ENCODE results near the gene DHRS9. TPM values are rescaled to one million over a fixed set of nuclear protein-coding genes. Genes with fewer than 3 reads are reported as not detected.
A peak's percentile ranks its signal among the peaks of the same experiment; 100 is the strongest.

Gene DHRS9
- total RNA-seq, 3 donors from 2014 or later (not counting 1 experiment from before 2014, with no cell fraction given): 2.4 TPM; not detected in 2

GRCh38 chr2:169071455-169071854 is 2.1 kb downstream of the DHRS9 start:
- Histone ChIP-seq H3K27me3 (ENCODE audit: control insufficient read depth, insufficient read depth, low read length) (no peaks in the 10 kb centered on the region), H3K4me1 (ENCODE audit: control insufficient read depth, insufficient read depth, low read length) (no peaks in the 10 kb centered on the region), H3K4me3 (ENCODE audit: low read length) (no peak overlapping the region), H3K9me3 (ENCODE audit: control insufficient read depth, insufficient read depth, low read length) (no peaks in the 10 kb centered on the region), H3K27ac (ENCODE audit: low read length) (no peak overlapping the region), H3K36me3 (ENCODE audit: control insufficient read depth, insufficient read depth, low read length) (no peaks in the 10 kb centered on the region)
- H3K27ac Mint-ChIP-seq: no peak overlapping the region
- no peak overlapping the region for H3K4me3 Mint-ChIP-seq
- no peaks in the 10 kb centered on the region for H3K36me3 Mint-ChIP-seq
- H3K9me3 Mint-ChIP-seq: no peaks in the 10 kb centered on the region
- peaks cover 5 to 6% of the 10 kb centered on the region in 2 donors for H3K4me1 Mint-ChIP-seq
- DNase-seq: no peak
- intact Hi-C loops (cut with micrococcal nuclease): no loop called here
- ATAC-seq: no peak
- peaks cover 0 to 7% of the 10 kb centered on the region in 2 donors for H3K27me3 Mint-ChIP-seq (ENCODE audit: low read depth in 2 of 2)
- 62% methylated on average over 3 of the region's 5 CpGs for whole genome bisulfite sequencing (ENCODE audit: insufficient coverage)
- no peak for TF ChIP-seq CTCF (IDR thresholded peaks at IDR 0.05)

GRCh38 chr2:169072163-169072925 is 3.0 kb downstream of the DHRS9 start:
- Mint-ChIP-seq H3K4me1 (peaks cover 5 to 6% of the 10 kb centered on the region in 2 donors), H3K4me3 (no peak overlapping the region), H3K36me3 (no peaks in the 10 kb centered on the region), H3K27ac (peak overlapping the region in 1 of 2 donors; percentile 17), H3K9me3 (no peaks in the 10 kb centered on the region), H3K27me3 (ENCODE audit: low read depth in 2 of 2) (peaks cover 0 to 7% of the 10 kb centered on the region in 2 donors)
- 26% methylated on average over 3 of the region's 4 CpGs for WGBS (ENCODE audit: insufficient coverage)
- Histone ChIP-seq H3K9me3 (ENCODE audit: control insufficient read depth, insufficient read depth, low read length) (no peaks in the 10 kb centered on the region), H3K4me3 (ENCODE audit: low read length) (no peak overlapping the region), H3K27me3 (ENCODE audit: control insufficient read depth, insufficient read depth, low read length) (no peaks in the 10 kb centered on the region), H3K4me1 (ENCODE audit: control insufficient read depth, insufficient read depth, low read length) (no peaks in the 10 kb centered on the region), H3K36me3 (ENCODE audit: control insufficient read depth, insufficient read depth, low read length) (no peaks in the 10 kb centered on the region), H3K27ac (ENCODE audit: low read length) (no peak overlapping the region)
- intact Hi-C loops (cut with micrococcal nuclease): no loop called here
- DNase-seq (no peak), ATAC-seq (peak in 1 of 3 donors; percentile 69)
- no peak for TF ChIP-seq CTCF (IDR thresholded peaks at IDR 0.05)

GRCh38 chr2:169073211-169073962 is 4.0 kb downstream of the DHRS9 start:
- no peak for ATAC-seq

More at GRCh38 chr2:169073211-169073962, 4.0 kb downstream of the DHRS9 start:
- H3K36me3 ChIP-seq (ENCODE audit: control insufficient read depth, insufficient read depth, low read length): no peaks in the 10 kb centered on the region
- H3K4me1 Mint-ChIP-seq: peaks cover 5% of the 10 kb centered on the region in 2 donors
- no peaks in the 10 kb centered on the region for H3K9me3 Mint-ChIP-seq
- TF ChIP-seq CTCF (IDR thresholded peaks at IDR 0.05): no peak
- H3K4me3 Mint-ChIP-seq: no peak overlapping the region
- H3K27ac Mint-ChIP-seq: no peak overlapping the region
- no peaks in the 10 kb centered on the region for H3K9me3 ChIP-seq (ENCODE audit: control insufficient read depth, insufficient read depth, low read length)
- H3K36me3 Mint-ChIP-seq: no peaks in the 10 kb centered on the region
- H3K4me3 ChIP-seq (ENCODE audit: low read length): no peak overlapping the region
- H3K27me3 Mint-ChIP-seq (ENCODE audit: low read depth in 2 of 2): peaks cover 0 to 7% of the 10 kb centered on the region in 2 donors
- no peak for DNase-seq
- 67% methylated on average over 1 of the region's 3 CpGs for WGBS (ENCODE audit: insufficient coverage)
- no peaks in the 10 kb centered on the region for H3K4me1 ChIP-seq (ENCODE audit: control insufficient read depth, insufficient read depth, low read length)
- H3K27ac ChIP-seq (ENCODE audit: low read length): no peak overlapping the region
- intact Hi-C loops (cut with micrococcal nuclease): no loop called here
- H3K27me3 ChIP-seq (ENCODE audit: control insufficient read depth, insufficient read depth, low read length): no peaks in the 10 kb centered on the region

Data from natural killer cell (primary cell).